ENCODE results near the gene FAM241A.

The FAM241A gene

GRCh38 chr4:112183252-112183651 lies 38.0 kb downstream of the FAM241A start:
- peak; percentile 41 to 49 for DNase-seq (ENCODE audit: low read depth in 2 of 2)
- no peak overlapping the region for H3K4me3 ChIP-seq (replicated peaks in 1 of 2; ENCODE audit: low read depth in 2 of 2, low read length in 2 of 2)
- no peak for TF ChIP-seq CTCF (IDR thresholded peaks at IDR 0.05; ENCODE audit: low read depth, low read length)

- no peak for DNase-seq (ENCODE audit: low read depth in 2 of 2)
- no peak for TF ChIP-seq CTCF (IDR thresholded peaks at IDR 0.05; ENCODE audit: low read depth, low read length)
- H3K4me3 ChIP-seq (replicated peaks in 1 of 2; ENCODE audit: low read depth in 2 of 2, low read length in 2 of 2), result no peak overlapping the region
Measured at GRCh38 chr4:112184438-112184837, 39.2 kb downstream of the FAM241A start.

GRCh38 chr4:112185334-112185733 lies 40.1 kb downstream of the FAM241A start:
- H3K4me3 ChIP-seq (replicated peaks in 1 of 2; ENCODE audit: low read depth in 2 of 2, low read length in 2 of 2), result no peak overlapping the region
- TF ChIP-seq CTCF (IDR thresholded peaks at IDR 0.05; ENCODE audit: low read depth, low read length), result no peak
- DNase-seq (ENCODE audit: low read depth in 2 of 2), result no peak

- DNase-seq (ENCODE audit: low read depth in 2 of 2), result no peak
- TF ChIP-seq CTCF (IDR thresholded peaks at IDR 0.05; ENCODE audit: low read depth, low read length), result no peak
- H3K4me3 ChIP-seq (replicated peaks in 1 of 2; ENCODE audit: low read depth in 2 of 2, low read length in 2 of 2), result no peak overlapping the region
Measured at GRCh38 chr4:112185740-112186670, 40.8 kb downstream of the FAM241A start.

GRCh38 chr4:112189754-112190153 lies 44.5 kb downstream of the FAM241A start:
- peak; percentile 16 for TF ChIP-seq CTCF (IDR thresholded peaks at IDR 0.05; ENCODE audit: low read depth, low read length)
- peak; percentile 34 to 64 for DNase-seq (ENCODE audit: low read depth in 2 of 2)
- H3K4me3 ChIP-seq (replicated peaks in 1 of 2; ENCODE audit: low read depth in 2 of 2, low read length in 2 of 2), result no peak overlapping the region

GRCh38 chr4:112190684-112191083 lies 45.4 kb downstream of the FAM241A start:
- TF ChIP-seq CTCF (IDR thresholded peaks at IDR 0.05; ENCODE audit: low read depth, low read length), result no peak
- DNase-seq (ENCODE audit: low read depth in 2 of 2), result no peak
- no peak overlapping the region for H3K4me3 ChIP-seq (replicated peaks in 1 of 2; ENCODE audit: low read depth in 2 of 2, low read length in 2 of 2)
